ENCODE results near the gene AP1B1. TPM values are rescaled to one million over a fixed set of nuclear protein-coding genes. Genes with fewer than 3 reads are reported as not detected.

The AP1B1 gene
- total and polyA plus RNA-seq, 2 of the 13 experiments (the other 11 are each of a cell fraction or from before 2014, with no cell fraction given), result 26.6 to 29.7 TPM

GRCh38 chr22:29387921-29388758, at the start of gene AP1B1 (continued):
- TF ChIP-seq ARID5B (CRISPR knock-in tag; IDR thresholded peaks at IDR 0.05) (peak; percentile 75), ZMAT3 (CRISPR knock-in tag; conservative IDR thresholded peaks at IDR 0.05) (peak; percentile 65; the same call in 1 of the 2 replicates), PHF8 (CRISPR knock-in tag; IDR thresholded peaks at IDR 0.05) (peak; percentile 85), ZNF33B (CRISPR knock-in tag; IDR thresholded peaks at IDR 0.05) (0 out of 2 replicates have a peak, but pooled peaks have one; percentile 35), GMEB1 (CRISPR knock-in tag; IDR thresholded peaks at IDR 0.05; ENCODE audit: borderline replicate concordance) (peak; percentile 93), FOXA1 (IDR thresholded peaks at IDR 0.05) (no peak), FOXA1 (CRISPR knock-in tag; IDR thresholded peaks at IDR 0.05) (0 out of 2 replicates have a peak, but pooled peaks have one; percentile 6), HNF4G (IDR thresholded peaks at IDR 0.05; ENCODE audit: borderline replicate concordance, low read depth, low read length) (peak; percentile 38; the same call in 1 of the 2 replicates), HNF4G (CRISPR knock-in tag; IDR thresholded peaks at IDR 0.05; ENCODE audit: borderline replicate concordance, low read depth) (0 out of 2 replicates have a peak, but pooled peaks have one; percentile 20), DR1 (CRISPR knock-in tag; IDR thresholded peaks at IDR 0.05) (peak; percentile 74), ZNF382 (CRISPR knock-in tag; IDR thresholded peaks at IDR 0.05; ENCODE audit: borderline replicate concordance) (no peak), EZH2 (conservative IDR thresholded peaks at IDR 0.05; ENCODE audit: low read depth, low read length) (no peak), ZNF784 (CRISPR knock-in tag; IDR thresholded peaks at IDR 0.05; ENCODE audit: borderline replicate concordance) (peak; percentile 61; the same call in 1 of the 2 replicates), NR2F1 (CRISPR knock-in tag; IDR thresholded peaks at IDR 0.05) (peak; percentile 34 to 83; a peak in 3 of 4 replicates), SRSF1 (optimal IDR thresholded peaks at IDR 0.05; ENCODE audit: low read depth, low read length) (peak; percentile 57), ZNF83 (CRISPR knock-in tag; IDR thresholded peaks at IDR 0.05; ENCODE audit: borderline replicate concordance) (0 out of 2 replicates have a peak, but pooled peaks have one; percentile 22), THRA (CRISPR knock-in tag; IDR thresholded peaks at IDR 0.05; ENCODE audit: borderline replicate concordance) (peak; percentile 64), ZNF530 (CRISPR knock-in tag; IDR thresholded peaks at IDR 0.05; ENCODE audit: low read depth) (no peak), HHEX (CRISPR knock-in tag; IDR thresholded peaks at IDR 0.05) (no peak), FOXO1 (CRISPR knock-in tag; IDR thresholded peaks at IDR 0.05) (0 out of 2 replicates have a peak, but pooled peaks have one; percentile 50), NCOA2 (CRISPR knock-in tag; IDR thresholded peaks at IDR 0.05) (peak; percentile 8; the same call in 1 of the 2 replicates)

Measured in HepG2 (cell line).